H1 (cell line): ENCODE data around the gene OR52E5. TPM values are rescaled to one million over a fixed set of nuclear protein-coding genes. Genes with fewer than 3 reads are reported as not detected.

ENCODE experiments used
- JUND ChIP-seq: IDR thresholded peaks from 2 replicates; pipeline ENCODE4 v1.6.1; 2011; ENCODE audit warnings: mild to moderate bottlenecking, improper control_type of control experiment, low read length
- NANOG ChIP-seq: IDR thresholded peaks from 2 replicates; pipeline ENCODE4 v1.6.1; 2011; ENCODE audit warnings: low read length, low read depth, mild to moderate bottlenecking, inconsistent platforms; ENCODE audit not compliant: insufficient read depth, poor library complexity, severe bottlenecking
- NRF1 ChIP-seq: IDR thresholded peaks from 2 replicates; pipeline ENCODE4 v1.6.1; 2011; ENCODE audit warnings: mild to moderate bottlenecking, low read depth, low read length, improper control_type of control experiment
- TCF12 ChIP-seq: IDR thresholded peaks from 2 replicates; pipeline ENCODE4 v1.6.1; 2011; ENCODE audit warnings: low read depth, mild to moderate bottlenecking, low read length
- USF2 ChIP-seq: IDR thresholded peaks from 2 replicates; pipeline ENCODE4 v1.6.1; 2011; ENCODE audit warnings: low read length, improper control_type of control experiment
- polyA plus RNA-seq, 7 experiments: library from polyadenylated mRNA; depleted of rRNA in 3 of 7; stranded (reverse) in 5 of 7; unstranded in 2 of 7; fragments of >200 nt in 5 of 7; fragments of 200-250 nt in 2 of 7; gene quantifications; 1 replicate in 5 of 7; 2 replicates in 1 of 7; 4 replicates in 1 of 7; pipeline versions ENCODE4 v1.2.1 to v1.2.3, GENCODE V29; 2011 to 2013; ENCODE audit warnings: missing spikeins in 2 of 7, mixed read lengths in 2 of 7
- total RNA-seq: library from RNA; stranded (reverse); fragmentation: NEBNext Ultra II Directional; extraction: Animal tissue kit (Norgen Biotek cat#: 25700); gene quantifications from 2 replicates; pipeline ENCODE4 v1.2.1, GENCODE V29; 2021

OR52E5 gene
- total and polyA plus RNA-seq, 2 of the 8 experiments (the other 6 are each of a cell fraction or from before 2014, with no cell fraction given) = not detected

DNA sequence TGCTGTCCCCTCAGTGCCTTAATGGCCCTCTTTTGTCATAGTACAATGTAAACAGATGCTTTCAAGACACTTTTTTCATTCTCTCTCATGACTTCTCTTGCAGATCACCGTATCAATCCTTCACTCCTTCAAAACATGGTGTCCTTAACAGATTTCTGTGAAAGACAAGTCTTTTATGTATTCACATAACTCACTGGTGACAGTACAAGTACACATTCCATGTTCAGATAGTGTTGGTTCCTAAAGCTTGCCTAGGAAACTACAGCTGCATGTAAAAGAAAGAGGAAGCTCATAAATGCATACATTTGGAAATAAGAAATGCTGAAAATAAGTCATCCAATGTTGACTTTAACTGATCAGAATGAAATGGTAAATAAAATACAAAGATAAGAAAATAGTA, 46.3 kb upstream of the OR52E5 start (continued):
- TF ChIP-seq JUND = no peak
- TF ChIP-seq NANOG = no peak
- no peak for TF ChIP-seq NRF1
- TF ChIP-seq TCF12 = no peak
- no peak for TF ChIP-seq USF2
